HUDEP-2 (cell line): Measurements from ENCODE around the gene PPL.

Experiments used
- DNase-seq, 76 experiments: peaks; one replicate each; lab custom pipeline; 2025; ENCODE audit not compliant: unreplicated experiment in 76 of 76; lab: John Stamatoyannopoulos, UW

Gene PPL

DNA sequence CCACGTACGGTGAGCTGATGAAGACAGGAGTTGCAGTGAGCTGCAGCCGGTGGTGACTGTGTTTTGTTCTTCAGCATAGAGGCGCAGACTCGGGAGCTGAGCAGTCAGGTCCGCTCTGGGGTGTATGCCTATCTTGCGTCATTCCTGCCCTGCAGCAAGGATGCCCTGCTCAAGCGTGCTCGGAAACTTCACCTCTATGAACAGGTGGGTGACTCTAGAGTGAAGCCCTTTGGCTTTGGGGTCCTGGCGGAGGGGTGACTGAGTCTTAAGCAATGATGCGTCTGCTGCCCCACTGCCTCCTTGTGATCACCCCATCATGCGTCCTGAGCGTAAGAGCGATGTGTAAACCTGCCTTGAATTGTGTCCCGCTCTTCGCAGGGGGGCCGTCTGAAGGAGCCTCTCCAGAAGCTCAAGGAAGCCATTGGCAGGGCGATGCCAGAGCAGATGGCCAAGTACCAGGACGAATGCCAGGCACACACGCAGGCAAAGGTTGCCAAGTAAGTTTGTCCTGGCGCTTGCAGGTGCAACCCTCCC lies 66.7 kb downstream of the PPL start:
- no peak for DNase-seq

DNA sequence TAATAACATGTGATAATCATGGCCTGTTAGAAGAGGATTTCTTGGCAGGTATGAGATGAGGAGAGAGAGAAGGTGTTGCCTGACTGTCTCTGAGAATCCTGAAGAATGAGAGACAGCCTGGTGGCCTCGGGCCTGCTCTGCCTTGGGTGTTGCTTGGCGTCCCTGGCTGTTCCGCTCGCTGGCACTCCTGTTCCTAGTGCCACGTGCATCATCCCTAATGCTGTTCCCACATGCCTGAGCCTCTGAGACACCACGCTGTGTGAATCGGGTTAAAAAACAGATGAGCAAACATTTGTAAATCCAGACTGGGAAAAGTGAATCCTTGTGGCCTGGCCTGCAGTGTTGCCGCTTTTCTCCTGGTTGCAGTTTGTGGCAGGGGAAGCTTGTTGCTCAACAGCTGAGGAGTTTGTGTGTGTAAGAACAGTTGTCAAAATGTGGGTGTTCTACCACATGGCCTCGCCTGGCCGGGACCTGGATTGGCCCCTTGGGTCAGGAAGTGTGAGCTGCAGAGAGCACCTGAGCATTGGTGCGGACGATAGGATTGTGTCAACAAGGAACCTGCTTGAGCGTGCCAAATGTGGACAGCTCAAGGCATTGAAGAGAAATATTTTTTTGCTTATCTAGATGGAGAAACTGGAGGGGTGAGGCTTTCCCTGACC lies 67.7 kb downstream of the PPL start:
- no peak for DNase-seq

DNA sequence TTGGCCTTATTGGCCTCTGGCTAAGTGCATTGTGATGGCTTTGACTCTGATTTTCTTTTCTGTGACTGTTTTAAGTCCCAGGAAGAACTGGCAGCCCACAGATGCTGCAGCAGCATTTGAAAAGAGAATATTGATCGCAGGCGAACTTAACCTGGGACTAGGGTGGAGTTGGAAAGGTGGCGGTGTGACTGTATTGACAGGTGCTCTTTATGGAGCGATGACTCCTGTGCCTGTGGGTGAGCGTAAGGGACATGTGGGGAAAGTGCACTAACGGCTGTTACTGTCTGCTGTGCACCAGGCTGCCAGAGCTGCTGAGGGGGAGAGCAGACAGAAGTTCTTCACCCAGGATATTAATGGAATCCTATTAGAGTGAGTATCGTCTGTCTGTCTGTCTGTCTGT lies 68.4 kb downstream of the PPL start:
- no peak for DNase-seq

DNA sequence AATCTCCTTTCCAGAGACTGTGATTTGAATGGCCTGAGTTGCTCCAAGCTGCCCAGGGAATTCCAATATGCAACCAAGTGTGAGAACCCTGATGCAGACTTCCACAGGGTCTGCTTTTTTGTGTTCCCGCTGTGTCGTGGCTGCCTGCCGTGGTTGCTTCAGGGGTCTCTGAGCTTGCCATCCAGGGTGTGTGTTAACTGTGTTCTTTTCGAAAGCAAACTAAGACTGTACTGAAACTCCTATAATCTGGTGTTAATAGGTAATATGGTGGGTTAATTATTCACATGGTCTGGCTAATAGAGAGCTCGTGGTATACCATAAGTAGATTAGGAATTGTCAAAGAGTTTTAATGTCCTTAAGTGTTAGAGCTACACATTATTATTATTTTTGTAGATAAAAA lies 68.9 kb downstream of the PPL start:
- no peak for DNase-seq

DNA sequence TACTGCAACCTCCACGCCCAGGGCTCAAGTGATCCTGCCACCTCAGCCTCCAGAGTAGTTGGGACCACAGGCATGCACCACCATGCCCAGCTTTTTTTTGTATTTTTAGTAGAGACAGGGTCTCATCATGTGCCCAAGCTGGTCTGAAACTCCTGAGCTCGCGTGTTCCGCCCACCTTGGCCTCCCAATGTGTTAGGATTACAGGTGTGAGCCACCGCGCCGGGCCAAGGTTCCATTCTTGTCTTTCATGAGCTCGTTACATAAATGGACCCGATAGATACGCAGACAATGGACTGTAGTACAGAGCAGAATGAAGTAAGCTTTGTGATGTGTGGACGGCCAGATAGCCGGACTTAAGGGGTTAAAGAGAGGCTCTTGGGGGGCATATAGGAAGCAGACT lies 70.4 kb downstream of the PPL start:
- DNase-seq: no peak

DNA sequence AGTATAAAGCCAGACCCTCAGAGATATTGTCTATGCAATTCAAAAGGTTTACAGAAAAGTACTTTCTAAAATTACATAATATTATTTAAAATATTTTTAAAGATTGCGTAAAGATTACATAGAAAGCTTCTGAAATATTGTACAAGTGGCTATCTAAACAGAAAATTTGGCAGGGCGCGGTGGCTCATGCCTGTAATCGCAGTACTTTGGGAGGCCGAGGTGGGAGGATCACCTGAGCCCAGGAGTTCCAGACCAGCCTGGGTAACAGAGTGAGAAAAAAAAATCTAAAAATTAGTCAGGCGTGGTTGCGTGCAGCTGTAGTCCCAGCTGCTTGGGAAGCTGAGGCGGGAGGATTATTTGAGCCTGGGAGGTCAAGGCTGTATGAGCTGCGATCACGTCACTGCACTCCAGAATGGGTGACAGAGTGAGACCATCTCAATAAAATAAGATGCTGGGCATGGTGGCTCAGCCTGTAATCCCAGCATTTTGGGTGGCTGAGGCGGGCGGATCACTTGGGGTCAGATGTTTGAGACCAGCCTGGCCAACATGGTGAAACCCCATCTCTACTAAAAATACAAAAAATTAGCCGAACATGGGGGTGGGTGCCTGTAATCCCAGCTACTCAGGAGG lies 71.6 kb downstream of the PPL start:
- DNase-seq: no peak

DNA sequence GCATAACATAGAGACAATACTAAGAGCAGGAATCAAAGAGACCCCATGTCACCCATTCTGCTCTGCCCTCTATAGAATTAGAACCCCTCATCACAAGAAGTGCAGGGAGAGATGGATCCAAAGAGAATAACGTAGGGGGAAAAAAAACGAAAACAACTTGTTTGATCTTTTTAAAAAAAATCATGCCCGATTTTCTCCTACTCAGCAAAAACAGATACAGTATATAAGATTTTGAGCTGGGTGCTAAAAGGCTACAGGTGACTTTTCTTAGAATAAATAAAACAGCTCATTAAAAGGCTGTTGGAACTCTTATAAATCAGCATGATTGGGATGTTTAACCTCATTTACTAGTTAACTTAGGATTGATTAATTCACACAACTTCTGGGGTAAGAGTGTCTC lies 72.2 kb downstream of the PPL start:
- DNase-seq: no peak

DNA sequence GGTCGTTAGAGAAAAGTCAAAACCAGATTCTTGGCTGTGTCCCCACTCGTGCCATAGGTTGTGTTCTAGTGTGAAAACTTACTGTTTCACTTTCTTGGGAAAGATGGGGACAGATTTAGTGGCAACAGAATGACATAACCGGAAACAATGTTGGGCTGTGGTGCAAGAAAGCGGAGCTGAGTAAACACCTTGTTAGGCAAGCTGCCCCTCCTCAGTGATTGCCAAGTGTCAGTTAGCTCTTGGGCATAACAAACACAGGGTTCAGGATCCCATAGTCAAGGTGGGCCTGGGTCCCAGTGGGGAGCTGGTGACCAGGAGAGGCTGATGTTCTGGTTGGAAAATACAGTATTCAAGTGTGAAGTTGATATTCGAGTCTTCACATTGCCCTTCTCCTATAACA lies 74.3 kb downstream of the PPL start:
- no peak for DNase-seq

DNA sequence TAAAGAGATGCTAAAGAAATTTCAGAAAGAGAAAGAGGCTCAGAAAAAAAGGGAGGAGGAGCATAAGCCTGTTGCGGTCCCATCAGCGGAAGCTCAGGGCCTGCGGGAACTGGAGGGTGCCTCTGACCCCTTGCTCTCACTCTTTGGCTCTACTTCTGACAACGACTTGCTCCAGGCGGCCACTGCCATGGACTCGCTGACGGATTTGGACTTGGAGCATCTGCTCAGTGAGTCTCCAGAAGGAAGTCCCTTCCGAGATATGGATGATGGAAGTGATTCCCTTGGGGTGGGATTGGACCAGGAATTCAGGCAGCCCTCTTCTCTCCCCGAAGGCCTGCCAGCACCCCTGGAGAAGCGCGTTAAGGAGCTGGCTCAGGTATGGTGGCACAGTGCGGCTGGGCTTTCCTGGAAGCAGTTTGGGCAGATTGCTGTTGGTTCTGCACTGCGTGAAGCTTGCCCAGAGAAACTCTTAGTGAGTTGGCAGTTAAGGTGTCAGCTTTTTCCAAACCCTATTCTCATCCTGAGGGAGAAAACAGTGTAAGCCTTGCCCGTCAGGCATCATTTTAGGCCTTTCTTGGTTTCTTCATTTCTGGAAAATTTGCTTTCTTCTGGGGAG lies 76.1 kb downstream of the PPL start:
- DNase-seq: no peak

DNA sequence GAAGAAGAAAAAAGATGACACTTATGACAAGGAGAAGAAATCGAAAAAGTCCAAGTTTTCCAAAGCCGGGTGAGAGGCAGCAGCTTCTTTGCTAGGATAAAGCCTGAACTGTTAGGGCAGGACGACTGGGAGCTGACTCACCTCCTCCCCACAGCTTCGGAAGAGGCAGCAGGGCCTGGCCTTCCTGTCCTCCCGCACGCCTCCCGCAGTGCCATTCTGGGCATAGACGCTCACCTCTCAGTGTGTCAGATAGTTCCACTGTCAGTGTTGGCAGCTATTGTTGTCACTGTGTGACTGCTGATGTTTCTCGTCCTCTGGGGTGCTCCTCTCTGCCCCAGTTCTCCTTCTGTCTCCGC lies 77.1 kb downstream of the PPL start:
- no peak for DNase-seq

DNA sequence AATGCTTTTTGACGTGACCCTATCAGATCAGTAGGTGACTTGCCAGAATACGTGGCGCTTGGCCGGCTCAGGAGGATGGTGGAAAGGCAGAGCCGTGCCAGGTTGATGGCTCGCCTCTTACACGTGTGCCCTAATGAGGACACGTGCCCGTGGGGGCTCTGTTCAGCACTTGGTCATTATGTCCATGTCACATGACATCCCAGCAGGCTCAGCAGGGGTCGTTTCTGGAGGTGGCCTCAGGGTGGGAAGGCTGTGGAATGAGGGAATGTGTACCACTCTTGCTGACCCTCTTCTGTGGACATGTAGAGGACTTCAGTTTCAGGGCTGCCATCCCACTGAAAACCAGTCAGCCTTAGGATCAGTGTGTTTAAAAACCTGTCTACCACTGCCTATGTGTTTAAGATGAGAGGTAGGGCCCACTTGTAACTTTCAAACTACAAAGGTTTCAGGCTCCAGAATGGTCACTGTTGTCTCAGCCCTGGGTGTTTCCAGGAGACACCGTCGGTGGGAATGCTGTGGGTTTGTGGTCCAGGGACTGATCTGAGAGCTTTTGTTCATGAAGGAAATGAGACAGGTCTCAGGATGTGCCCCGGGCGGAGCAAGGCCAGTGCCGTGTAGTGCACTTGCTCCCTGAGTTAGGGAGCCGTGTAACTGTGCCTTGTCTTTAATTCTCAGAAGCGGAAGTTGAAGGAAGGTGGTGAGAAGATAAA lies 77.6 kb downstream of the PPL start:
- no peak for DNase-seq

DNA sequence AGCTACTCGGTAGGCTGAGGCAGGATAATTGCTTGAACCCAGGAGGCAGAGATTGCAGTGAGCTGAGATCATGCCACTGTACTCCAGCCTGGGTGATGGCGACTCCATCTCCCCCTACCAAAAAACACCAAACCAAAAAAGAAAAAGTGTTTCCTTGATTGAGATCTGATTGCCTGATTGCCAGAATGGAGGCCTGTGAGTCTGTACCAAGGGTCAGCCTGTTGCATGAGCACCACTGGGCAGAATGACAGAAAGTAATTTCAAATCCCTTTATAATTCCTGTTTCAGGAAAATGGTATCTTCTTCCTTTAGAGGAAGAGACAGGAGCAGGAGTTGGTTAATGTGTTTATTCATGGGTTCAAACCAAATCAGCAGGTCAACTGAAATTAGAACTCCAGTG lies 81.1 kb downstream of the PPL start:
- DNase-seq: no peak

DNA sequence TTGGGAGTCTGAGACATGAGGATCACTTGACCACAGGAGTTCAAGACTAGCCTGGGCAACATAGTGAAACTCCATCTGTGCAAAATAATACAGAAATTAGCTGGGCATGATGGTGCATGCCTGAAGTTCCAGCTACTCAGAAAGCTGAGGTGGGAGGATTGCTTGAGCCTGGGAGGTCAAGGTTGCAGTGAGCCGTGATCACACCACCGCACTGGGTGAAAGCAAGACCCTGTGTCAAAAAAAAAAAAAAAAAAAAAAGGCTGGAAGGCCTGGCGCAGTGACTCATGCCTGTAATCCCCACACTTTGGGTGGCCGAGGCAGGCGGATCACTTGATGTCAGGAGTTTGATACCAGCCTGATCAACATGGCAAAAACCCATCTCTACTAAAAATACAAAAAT lies 81.6 kb downstream of the PPL start:
- no peak for DNase-seq

DNA sequence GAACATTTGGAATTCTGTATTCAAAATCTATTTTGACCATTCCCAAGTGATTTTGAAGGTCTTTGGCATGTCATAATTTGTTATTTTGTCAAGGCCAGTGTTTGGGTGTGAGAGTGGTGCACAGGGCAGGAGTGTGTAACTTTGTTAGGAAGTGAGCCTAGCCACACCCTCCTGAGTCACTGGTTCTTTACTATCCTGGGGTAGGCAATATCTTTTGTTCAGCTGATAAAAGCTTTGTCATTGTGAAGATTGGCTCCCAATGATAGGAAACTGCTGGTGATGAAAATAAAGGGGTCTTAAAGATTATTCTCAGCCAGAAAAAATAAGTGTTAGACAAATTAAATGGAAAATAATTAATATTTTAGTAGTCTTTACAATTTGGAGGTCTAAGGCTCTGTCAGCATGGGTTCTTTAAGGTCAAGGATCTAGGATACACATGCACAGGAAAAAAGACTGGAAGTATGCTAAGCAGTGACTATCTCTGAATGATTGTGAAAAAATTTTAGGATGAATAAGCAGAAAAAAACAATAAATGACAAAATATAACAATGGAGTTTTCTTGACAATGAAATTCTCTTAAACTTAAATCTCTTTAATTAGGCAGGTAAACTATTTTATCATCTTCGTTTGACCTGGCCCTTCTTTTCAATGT lies 84.6 kb downstream of the PPL start:
- DNase-seq: peak in 41 of 76 experiments; percentile 5 to 58 (median 26)

DNA sequence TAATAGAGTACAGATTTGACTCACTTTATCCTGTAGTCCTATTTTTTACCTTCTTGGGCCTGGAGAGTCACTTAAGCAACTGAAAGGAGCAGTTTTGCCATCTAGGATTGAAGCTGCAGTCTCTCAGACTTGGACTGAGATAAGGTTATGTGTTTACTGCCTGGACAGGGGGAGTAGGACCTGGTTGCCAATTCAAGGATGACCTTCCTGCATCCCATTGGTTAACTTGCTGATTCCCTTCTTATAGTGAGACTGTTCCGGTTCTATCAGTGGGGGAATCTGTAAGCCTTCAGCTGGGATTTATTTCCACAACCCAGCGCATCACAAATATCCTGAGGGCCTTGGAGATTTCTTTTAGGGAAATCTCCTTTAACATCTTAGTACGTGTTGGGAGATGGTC lies 86.7 kb downstream of the PPL start:
- DNase-seq: peak in 2 of 76 experiments; percentile 12 to 13

DNA sequence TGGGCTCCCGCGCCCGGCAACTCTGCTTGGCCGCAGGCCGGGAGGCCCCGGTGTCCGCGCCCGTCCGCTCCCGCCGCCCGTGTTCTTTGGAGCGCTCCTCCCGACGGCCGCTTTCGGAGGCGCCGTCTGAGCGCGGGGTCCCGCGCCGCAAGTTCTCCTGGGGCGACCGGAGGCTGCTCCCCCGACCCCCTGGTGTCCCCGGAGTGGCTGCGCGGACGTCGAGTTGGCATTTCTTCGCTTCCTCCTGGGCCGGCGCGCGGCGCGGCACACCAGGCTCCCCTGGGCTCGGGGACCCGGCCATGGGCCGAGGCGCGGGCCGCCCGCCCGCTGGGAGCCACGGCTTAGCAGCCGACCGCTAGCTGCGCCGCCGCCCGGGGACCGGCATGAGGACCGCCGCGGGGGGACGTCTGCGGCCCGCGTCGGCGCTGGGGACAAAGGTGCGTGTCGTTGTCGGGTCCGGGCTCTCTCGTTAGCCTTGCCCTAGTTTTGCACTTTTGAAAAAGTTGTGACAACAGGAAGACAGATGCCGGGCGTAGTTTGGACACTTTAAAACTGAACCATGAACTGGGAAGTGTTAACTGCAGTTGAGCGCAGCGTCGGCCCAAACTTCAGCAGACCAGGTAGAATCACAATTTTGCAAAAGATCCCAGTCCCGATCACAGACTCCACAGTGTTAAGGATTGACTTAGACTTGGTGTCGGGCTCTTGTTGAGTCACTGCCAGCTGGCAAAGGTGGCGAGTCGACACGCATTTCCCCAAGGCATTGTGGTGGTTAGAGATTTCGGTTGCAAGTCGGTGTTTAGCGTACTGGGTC lies 89.0 kb downstream of the PPL start:
- DNase-seq: peak in 55 of 76 experiments; percentile 5 to 67 (median 42)

DNA sequence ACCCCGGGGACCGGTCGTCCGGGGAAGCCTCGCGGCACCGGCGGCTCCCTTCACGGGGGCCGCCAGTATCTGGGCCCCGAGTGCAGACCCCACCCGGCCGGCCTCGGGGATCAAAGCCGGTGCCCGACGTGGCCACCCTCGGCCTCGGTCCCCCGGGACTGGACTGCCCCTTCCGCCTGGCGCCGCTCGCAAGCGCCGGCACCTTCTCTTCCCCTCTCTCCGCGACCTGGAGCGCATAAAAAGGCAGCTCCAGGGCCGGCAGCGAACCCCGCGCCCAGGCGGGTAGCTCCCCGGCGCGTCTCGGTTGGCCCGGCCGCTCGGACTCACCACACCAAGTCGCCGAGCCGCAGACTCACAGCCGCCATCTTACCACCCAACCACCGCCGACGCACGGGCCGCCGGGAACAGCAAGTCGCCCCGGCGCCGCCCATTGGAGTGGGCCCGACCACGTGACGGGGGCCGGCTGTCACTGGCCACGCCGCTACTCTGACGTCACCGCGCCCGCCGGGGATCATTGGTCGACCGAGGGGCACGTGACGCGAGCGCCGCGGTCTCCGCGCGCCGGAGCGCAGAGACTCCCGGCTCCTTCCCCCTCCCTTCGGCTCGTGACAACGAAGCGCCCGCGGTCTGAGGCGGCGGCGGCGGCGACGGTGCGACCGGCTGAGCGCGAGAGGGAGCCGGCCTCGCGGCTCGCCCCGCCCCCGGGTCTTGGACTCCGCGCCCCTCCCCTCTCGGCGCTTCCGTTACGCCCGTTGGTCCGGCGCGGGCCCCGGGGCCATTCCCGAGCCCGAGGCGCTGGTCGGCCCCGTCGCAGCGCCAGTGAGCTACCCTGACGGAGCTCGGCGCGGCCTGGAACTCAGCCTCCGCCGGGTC lies 89.8 kb downstream of the PPL start, which contains the start of the genes GLYR1 and UBN1:
Gene GLYR1 (minus strand): TSS at position 388 of the 873 bp plus-strand sequence. CDS start 23 bp downstream, at position 365.
Gene UBN1 (plus strand): TSS at position 581 of the 873 bp plus-strand sequence. CDS start 5,437 bp downstream, outside the sequence.
- DNase-seq: peak in 75 of 76 experiments; percentile 38 to 99 (median 95)

DNA sequence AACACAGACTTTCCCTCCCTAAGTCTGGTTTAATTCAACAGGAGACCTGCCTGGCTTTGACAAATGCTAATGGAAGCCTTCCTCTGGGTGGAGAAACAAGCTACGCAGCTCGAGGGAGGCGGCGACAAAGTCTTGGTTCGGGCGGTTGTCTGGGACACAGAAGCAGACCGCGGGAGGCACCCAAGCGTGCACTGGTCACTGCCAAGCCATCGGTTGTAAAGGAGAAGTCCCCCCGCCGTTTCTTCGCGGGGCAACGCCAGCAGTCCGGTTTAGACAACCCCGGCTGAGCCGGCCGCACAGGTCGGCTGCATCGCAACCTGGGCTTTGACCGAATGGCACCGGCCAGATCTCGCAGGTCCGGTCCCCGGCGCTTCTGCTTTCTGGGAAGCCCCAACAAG lies 90.4 kb downstream of the PPL start:
- peak in 62 of 76 experiments; percentile 7 to 72 (median 46) for DNase-seq

DNA sequence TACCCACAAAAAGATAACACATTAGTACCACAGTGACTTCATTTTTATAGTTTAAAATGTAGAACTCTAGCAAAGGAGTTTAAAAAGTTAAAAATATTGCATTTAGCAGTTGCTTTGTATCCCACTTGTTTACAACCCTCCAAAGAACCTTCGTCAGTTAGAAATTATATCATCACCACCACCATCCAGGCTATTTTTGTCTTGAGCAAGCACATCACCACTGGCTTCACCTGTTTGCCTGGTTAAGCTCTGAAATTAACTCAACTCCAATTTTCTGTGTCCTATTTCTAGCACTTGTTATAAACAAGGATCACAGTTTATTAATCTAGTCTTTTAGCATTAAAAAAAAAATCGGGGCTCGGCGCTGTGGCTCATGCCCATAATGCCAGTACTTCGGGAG lies 96.0 kb downstream of the PPL start:
- DNase-seq: no peak
